Peyer's patch (tissue), 4 donors: ENCODE data around the gene THRA.

Experiments used
- POLR2A ChIP-seq, 2 donors: fragments of 450-650 bp; IDR thresholded peaks; one replicate each; pipeline ENCODE4 v1.5.1; 2017; ENCODE audit warnings: antibody characterized with exemption in 2 of 2, mild to moderate bottlenecking in 2 of 2, moderate library complexity in 2 of 2
- TF ChIP-seq, protein P1 (sequence below), 6 experiments: fragments of 450-650 bp in 4 of 6; fragments of 200-600 bp in 2 of 6; sonication (generic) in 1 of 6; IDR thresholded peaks; one replicate each; pipeline ENCODE4 v1.5.1; 2017 to 2019; ENCODE audit warnings: antibody characterized with exemption in 6 of 6, mild to moderate bottlenecking in 3 of 6, moderate library complexity in 1 of 6

DNA sequence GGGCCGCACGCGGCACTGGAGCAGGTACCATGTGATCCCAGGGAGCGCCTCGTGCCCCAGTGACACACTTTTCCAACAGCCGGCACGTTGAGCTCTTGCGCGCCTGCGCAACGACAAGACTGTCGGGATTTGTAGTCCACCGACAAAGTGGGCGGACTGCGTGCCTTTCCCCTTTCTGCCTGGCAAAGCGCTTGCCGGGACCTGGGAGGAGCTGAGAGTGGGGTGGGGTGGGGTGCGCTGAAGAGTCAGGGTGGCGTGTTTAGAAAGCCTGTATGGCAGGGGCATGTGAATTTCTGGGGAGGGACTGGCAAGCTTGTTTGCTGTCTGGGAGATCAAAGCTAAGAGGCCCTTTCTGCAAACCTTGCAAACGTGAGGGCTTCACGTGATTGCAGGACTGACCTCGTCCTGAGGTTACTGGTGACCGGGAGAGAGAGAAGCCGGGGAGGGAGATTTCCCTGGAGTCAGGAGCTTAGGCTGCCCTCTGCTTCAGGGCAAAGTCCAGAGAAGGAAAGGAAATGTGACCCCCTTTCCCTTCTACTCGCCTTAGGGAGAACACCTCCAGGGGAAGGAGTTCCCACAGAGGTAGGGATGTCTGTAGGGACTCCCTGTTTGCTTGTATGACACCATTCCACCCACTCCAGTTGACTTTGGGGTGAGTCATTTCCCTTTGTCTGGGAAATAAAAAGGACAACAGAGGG, 38.1 kb downstream of the THRA start:
- TF ChIP-seq POLR2A (IDR thresholded peaks at IDR 0.05), result no peak
- TF ChIP-seq, protein P1, sequence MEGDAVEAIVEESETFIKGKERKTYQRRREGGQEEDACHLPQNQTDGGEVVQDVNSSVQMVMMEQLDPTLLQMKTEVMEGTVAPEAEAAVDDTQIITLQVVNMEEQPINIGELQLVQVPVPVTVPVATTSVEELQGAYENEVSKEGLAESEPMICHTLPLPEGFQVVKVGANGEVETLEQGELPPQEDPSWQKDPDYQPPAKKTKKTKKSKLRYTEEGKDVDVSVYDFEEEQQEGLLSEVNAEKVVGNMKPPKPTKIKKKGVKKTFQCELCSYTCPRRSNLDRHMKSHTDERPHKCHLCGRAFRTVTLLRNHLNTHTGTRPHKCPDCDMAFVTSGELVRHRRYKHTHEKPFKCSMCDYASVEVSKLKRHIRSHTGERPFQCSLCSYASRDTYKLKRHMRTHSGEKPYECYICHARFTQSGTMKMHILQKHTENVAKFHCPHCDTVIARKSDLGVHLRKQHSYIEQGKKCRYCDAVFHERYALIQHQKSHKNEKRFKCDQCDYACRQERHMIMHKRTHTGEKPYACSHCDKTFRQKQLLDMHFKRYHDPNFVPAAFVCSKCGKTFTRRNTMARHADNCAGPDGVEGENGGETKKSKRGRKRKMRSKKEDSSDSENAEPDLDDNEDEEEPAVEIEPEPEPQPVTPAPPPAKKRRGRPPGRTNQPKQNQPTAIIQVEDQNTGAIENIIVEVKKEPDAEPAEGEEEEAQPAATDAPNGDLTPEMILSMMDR (IDR thresholded peaks at IDR 0.05), result no peak
